Panc1 (cell line): Measurements from ENCODE around the gene GPN3. TPM values are rescaled to one million over a fixed set of nuclear protein-coding genes. Genes with fewer than 3 reads are reported as not detected.
"Not testable (repeated sequence)": the region's sequence is repeated elsewhere in the genome, so short reads cannot be mapped to it uniquely, and the experiment has no call there.

Experiments used
- ATAC-seq: fragments of 200-7000 bp; cut with Tn5 transposase; 2 replicates; pipeline ENCODE4 v1.9.1; 2020; ENCODE audit warnings: mild to moderate bottlenecking, moderate library complexity
- BruUV-seq: library from RNA; stranded (reverse); fragments of 400-500 nt; replicated peaks from 2 replicates; lab custom pipeline; 2021; lab: Mats Ljungman, UMichigan
- CTCF ChIA-PET: fragments of 300-600 bp; sonication (Branson Sonifier 250); formaldehyde crosslinking; loops from one replicate; lab custom pipeline; 2022; ENCODE audit warnings: antibody characterized with exemption; lab: Charles Lee
- POLR2A ChIA-PET: fragments of 300-600 bp; sonication (Branson Sonifier 250); formaldehyde crosslinking; loops from one replicate; lab custom pipeline; 2022; ENCODE audit warnings: antibody characterized with exemption; lab: Charles Lee
- DNase-seq: peaks from one replicate; pipeline ENCODE4 v3.0.0-alpha.2; 2010; ENCODE audit warnings: low read depth, low spot score
- H3K27ac ChIP-seq: 2 replicates; pipeline ENCODE4 v1.5.1; 2011; ENCODE audit warnings: mild to moderate bottlenecking, low read length, inconsistent platforms
- H3K27me3 ChIP-seq: fragments of 200-500 bp; sonication (Bioruptor generic); 2 replicates; pipeline ENCODE4 v1.6.0; 2014; ENCODE audit warnings: low read length, inconsistent platforms; ENCODE audit not compliant: control insufficient read depth, insufficient read depth
- H3K36me3 ChIP-seq: fragments of 200-500 bp; sonication (Bioruptor generic); 2 replicates; pipeline ENCODE4 v1.5.1; 2014; ENCODE audit warnings: inconsistent platforms, mild to moderate bottlenecking, low read length, moderate library complexity; ENCODE audit not compliant: control insufficient read depth, insufficient read depth
- H3K4me1 ChIP-seq: 2 replicates; pipeline ENCODE4 v1.5.1; 2011; ENCODE audit warnings: inconsistent platforms, mild to moderate bottlenecking, low read length, moderate library complexity; ENCODE audit not compliant: control insufficient read depth, insufficient read depth
- H3K4me3 ChIP-seq, 2 experiments: 2 replicates each; pipeline ENCODE4 v1.5.1; 2011 to 2012; ENCODE audit warnings: low read depth in 2 of 2, low read length in 2 of 2, mild to moderate bottlenecking in 2 of 2, inconsistent platforms in 1 of 2, moderate library complexity in 1 of 2
- H3K9me3 ChIP-seq: fragments of 200-500 bp; sonication (Bioruptor generic); 2 replicates; pipeline ENCODE4 v1.5.1; 2014; ENCODE audit warnings: low read depth, mild to moderate bottlenecking, inconsistent platforms, low read length, moderate library complexity; ENCODE audit not compliant: control insufficient read depth, insufficient read depth
- POLR2AphosphoS5 ChIP-seq: IDR thresholded peaks from 2 replicates; pipeline ENCODE4 v1.6.1; 2012; ENCODE audit warnings: mild to moderate bottlenecking, low read depth, low read length, moderate library complexity
- SIN3A ChIP-seq: IDR thresholded peaks from 2 replicates; pipeline ENCODE4 v1.6.1; 2012; ENCODE audit warnings: low read depth, mild to moderate bottlenecking, low read length, moderate library complexity, borderline replicate concordance; ENCODE audit not compliant: insufficient read depth
- TCF7L2 ChIP-seq: IDR thresholded peaks from 2 replicates; pipeline ENCODE4 v1.6.1; 2011; ENCODE audit warnings: mild to moderate bottlenecking, low read depth, low read length, inconsistent platforms
- in situ Hi-C: cut with HindIII; loops from 2 replicates; pipeline ENCODE4 v1.10.0; 2016; ENCODE audit warnings: low sequenced_read_pairs, low pct_unique_long_range_greater_than_20kb
- intact Hi-C: fragments of 100-400 bp; cut with micrococcal nuclease; formaldehyde crosslinking; loops from one replicate; pipeline ENCODE4 v1.10.0; 2022; ENCODE audit not compliant: unreplicated experiment
- total RNA-seq: library from RNA; stranded (reverse); gene quantifications from one replicate; pipeline ENCODE4 v1.2.1, GENCODE V29; 2021; ENCODE audit not compliant: unreplicated experiment
- TF ChIP-seq, protein P1 (sequence below): fragments of 450-650 bp; IDR thresholded peaks from 2 replicates; pipeline ENCODE4 v1.5.1; 2017; ENCODE audit warnings: mild to moderate bottlenecking
- TF ChIP-seq, protein P2 (sequence below), 2 experiments: IDR thresholded peaks; 2 replicates each; pipeline ENCODE4 v1.6.1; 2011 to 2012; ENCODE audit warnings: low read depth in 2 of 2, control low read depth in 1 of 2, low read length in 1 of 2, mild to moderate bottlenecking in 1 of 2, moderate library complexity in 1 of 2; ENCODE audit not compliant: insufficient read depth in 1 of 2

Gene GPN3
- total RNA-seq, 1 experiment from 2014 or later: 39.0 TPM

DNA sequence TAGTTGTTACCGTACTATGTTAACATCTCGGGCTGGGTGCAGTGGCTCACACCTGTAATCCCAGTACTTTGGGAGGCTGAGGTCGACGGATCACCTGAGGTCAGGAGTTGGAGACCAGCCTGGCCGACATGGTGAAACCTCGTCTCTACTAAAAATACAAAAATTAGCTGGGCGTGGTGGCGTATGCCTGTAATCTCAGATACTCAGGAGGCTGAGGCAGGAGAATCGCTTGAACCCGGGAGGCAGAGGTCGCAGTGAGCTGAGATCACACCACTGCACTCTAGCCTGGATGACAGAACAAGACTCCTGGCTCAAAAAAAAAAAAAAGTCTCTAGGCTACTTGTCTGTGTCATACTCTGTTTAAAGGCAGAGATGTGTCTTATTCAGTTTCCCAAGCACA lies 2.3 kb downstream of the GPN3 start:
- H3K27ac ChIP-seq, H3K36me3 ChIP-seq, H3K9me3 ChIP-seq, CTCF ChIA-PET, H3K27me3 ChIP-seq, BruUV-seq, intact Hi-C loops, ATAC-seq, H3K4me3 ChIP-seq, DNase-seq, POLR2A ChIA-PET: not testable (repeated sequence)
- peaks cover 11% of the 10 kb centered on the region for H3K4me1 ChIP-seq
- in situ Hi-C loops: loop anchor here (5.0 kb wide), 1 partner anchor 37 kb away; the partner anchor contains the start of genes RAD9B and VPS29

DNA sequence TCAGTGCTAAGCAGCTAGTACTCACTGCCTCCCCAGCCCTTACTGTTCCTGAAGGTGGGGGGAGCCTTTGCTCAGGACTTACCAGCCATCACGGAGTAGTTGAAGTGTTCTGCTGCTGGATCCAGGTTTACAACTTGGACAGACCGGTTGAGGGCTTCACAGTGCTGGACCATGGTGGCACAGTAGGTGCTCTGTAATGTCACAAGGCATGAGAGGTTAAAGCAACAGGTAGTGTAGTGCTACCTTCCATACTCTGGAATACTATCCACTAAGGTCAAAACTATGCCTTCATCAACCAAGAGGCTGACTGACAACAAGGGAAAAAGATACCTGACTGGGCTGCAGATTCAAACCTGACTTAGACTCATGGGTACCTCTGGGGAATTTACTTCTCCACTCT lies 3.0 kb downstream of the GPN3 start:
- no peak overlapping the region for H3K4me3 ChIP-seq
- POLR2A ChIA-PET: interaction anchor here (0.5 kb wide), 1 partner anchor 287 kb away, joined by 5 read pairs; no protein-coding TSS in a partner anchor
- no TSS peak for BruUV-seq
- ATAC-seq (no peak), DNase-seq (no peak)
- no peaks in the 10 kb centered on the region for H3K9me3 ChIP-seq
- H3K27ac ChIP-seq: no peak overlapping the region
- peaks cover 11% of the 10 kb centered on the region for H3K4me1 ChIP-seq
- no peaks in the 10 kb centered on the region for H3K27me3 ChIP-seq
- in situ Hi-C loops: loop anchor here (5.0 kb wide), 1 partner anchor 37 kb away; the partner anchor contains the start of genes RAD9B and VPS29
- intact Hi-C loops: no loop called here
- CTCF ChIA-PET: no interaction called here
- TF ChIP-seq SIN3A (no peak), POLR2AphosphoS5 (no peak), TCF7L2 (no peak)
- TF ChIP-seq, protein P1, sequence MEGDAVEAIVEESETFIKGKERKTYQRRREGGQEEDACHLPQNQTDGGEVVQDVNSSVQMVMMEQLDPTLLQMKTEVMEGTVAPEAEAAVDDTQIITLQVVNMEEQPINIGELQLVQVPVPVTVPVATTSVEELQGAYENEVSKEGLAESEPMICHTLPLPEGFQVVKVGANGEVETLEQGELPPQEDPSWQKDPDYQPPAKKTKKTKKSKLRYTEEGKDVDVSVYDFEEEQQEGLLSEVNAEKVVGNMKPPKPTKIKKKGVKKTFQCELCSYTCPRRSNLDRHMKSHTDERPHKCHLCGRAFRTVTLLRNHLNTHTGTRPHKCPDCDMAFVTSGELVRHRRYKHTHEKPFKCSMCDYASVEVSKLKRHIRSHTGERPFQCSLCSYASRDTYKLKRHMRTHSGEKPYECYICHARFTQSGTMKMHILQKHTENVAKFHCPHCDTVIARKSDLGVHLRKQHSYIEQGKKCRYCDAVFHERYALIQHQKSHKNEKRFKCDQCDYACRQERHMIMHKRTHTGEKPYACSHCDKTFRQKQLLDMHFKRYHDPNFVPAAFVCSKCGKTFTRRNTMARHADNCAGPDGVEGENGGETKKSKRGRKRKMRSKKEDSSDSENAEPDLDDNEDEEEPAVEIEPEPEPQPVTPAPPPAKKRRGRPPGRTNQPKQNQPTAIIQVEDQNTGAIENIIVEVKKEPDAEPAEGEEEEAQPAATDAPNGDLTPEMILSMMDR: no peak
- TF ChIP-seq, protein P2, sequence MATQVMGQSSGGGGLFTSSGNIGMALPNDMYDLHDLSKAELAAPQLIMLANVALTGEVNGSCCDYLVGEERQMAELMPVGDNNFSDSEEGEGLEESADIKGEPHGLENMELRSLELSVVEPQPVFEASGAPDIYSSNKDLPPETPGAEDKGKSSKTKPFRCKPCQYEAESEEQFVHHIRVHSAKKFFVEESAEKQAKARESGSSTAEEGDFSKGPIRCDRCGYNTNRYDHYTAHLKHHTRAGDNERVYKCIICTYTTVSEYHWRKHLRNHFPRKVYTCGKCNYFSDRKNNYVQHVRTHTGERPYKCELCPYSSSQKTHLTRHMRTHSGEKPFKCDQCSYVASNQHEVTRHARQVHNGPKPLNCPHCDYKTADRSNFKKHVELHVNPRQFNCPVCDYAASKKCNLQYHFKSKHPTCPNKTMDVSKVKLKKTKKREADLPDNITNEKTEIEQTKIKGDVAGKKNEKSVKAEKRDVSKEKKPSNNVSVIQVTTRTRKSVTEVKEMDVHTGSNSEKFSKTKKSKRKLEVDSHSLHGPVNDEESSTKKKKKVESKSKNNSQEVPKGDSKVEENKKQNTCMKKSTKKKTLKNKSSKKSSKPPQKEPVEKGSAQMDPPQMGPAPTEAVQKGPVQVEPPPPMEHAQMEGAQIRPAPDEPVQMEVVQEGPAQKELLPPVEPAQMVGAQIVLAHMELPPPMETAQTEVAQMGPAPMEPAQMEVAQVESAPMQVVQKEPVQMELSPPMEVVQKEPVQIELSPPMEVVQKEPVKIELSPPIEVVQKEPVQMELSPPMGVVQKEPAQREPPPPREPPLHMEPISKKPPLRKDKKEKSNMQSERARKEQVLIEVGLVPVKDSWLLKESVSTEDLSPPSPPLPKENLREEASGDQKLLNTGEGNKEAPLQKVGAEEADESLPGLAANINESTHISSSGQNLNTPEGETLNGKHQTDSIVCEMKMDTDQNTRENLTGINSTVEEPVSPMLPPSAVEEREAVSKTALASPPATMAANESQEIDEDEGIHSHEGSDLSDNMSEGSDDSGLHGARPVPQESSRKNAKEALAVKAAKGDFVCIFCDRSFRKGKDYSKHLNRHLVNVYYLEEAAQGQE (IDR thresholded peaks at IDR 0.05; ENCODE audit: insufficient read depth in 1 of 2, low read depth in 2 of 2, low read length in 1 of 2): no peak
- no peaks in the 10 kb centered on the region for H3K36me3 ChIP-seq

DNA sequence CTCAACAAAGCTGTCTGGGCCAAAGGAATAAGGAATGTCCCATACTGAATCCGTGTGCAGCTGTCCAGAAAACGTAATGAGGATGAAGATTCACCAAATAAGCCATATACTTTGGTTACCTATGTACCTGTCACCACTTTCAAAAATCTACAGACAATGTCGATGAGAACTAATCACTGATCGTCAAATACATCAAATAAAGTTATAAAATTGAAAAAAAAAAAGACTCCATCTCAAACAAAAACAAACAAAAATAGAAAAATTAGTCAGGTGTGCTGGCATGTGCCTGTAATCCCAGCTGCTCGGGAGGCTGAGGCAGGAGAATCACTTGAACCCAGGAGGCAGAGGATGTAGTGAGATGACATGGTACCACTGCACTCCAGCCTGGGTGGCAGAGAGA lies 6.9 kb downstream of the GPN3 start:
- POLR2A ChIA-PET, H3K9me3 ChIP-seq, H3K4me1 ChIP-seq, H3K27me3 ChIP-seq, H3K27ac ChIP-seq, H3K4me3 ChIP-seq, BruUV-seq, ATAC-seq, DNase-seq, in situ Hi-C loops, intact Hi-C loops, CTCF ChIA-PET, H3K36me3 ChIP-seq: not testable (repeated sequence)
